Caco-2 (cell line): ENCODE data around the gene MRPL42. TPM values are rescaled to one million over a fixed set of nuclear protein-coding genes. Genes with fewer than 3 reads are reported as not detected.
"Not testable (repeated sequence)": the region's sequence is repeated elsewhere in the genome, so short reads cannot be mapped to it uniquely, and the experiment has no call there.

Experiments
- BruUV-seq: library from RNA; stranded (reverse); fragments of 400-500 nt; replicated peaks from 2 replicates; lab custom pipeline; 2021; lab: Mats Ljungman, UMichigan
- CTCF ChIA-PET: fragments of 300-600 bp; sonication (Branson Sonifier 250); formaldehyde crosslinking; loops from one replicate; lab custom pipeline; 2022; ENCODE audit warnings: antibody characterized with exemption; lab: Charles Lee
- POLR2A ChIA-PET: fragments of 300-600 bp; sonication (Branson Sonifier 250); formaldehyde crosslinking; loops from one replicate; lab custom pipeline; 2022; ENCODE audit warnings: antibody characterized with exemption; lab: Charles Lee
- DNase-seq, 2 experiments: peaks; one replicate each; pipeline versions ENCODE4 v3.0.0 to v3.0.0-alpha.2; 2020 to 2022
- H3K27me3 ChIP-seq: replicated peaks from 2 replicates; pipeline ENCODE4 v1.6.0; 2011; ENCODE audit warnings: low read length; ENCODE audit not compliant: control insufficient read depth, insufficient read depth
- H3K36me3 ChIP-seq: 2 replicates; pipeline ENCODE4 v1.5.1; 2011; ENCODE audit warnings: low read length; ENCODE audit not compliant: control insufficient read depth, insufficient read depth
- H3K4me1 ChIP-seq: fragments of 250-450 bp; sonication (Bioruptor Pico); 2 replicates; pipeline ENCODE4 v1.5.1; 2020; ENCODE audit warnings: mild to moderate bottlenecking
- H3K4me3 ChIP-seq: 2 replicates; pipeline ENCODE4 v1.5.1; 2011; ENCODE audit warnings: low read depth, mild to moderate bottlenecking, control low read depth, low read length
- H3K9me3 ChIP-seq: fragments of 250-450 bp; sonication (Bioruptor Pico); 2 replicates; pipeline ENCODE4 v1.5.1; 2020; ENCODE audit warnings: mild to moderate bottlenecking, moderate library complexity
- H3K27ac Mint-ChIP-seq: one replicate; pipeline ENCODE4 v1.8.0; 2022; ENCODE audit warnings: mixed read lengths; ENCODE audit not compliant: unreplicated experiment
- H3K27me3 Mint-ChIP-seq: one replicate; pipeline ENCODE4 v1.8.0; 2022; ENCODE audit warnings: mixed read lengths; ENCODE audit not compliant: insufficient read depth, unreplicated experiment
- H3K36me3 Mint-ChIP-seq: one replicate; pipeline ENCODE4 v1.8.0; 2022; ENCODE audit warnings: mild to moderate bottlenecking, mixed read lengths; ENCODE audit not compliant: insufficient read depth, unreplicated experiment
- H3K4me1 Mint-ChIP-seq: one replicate; pipeline ENCODE4 v1.8.0; 2022; ENCODE audit warnings: low read depth, mixed read lengths; ENCODE audit not compliant: unreplicated experiment
- H3K4me3 Mint-ChIP-seq: one replicate; pipeline ENCODE4 v1.8.0; 2022; ENCODE audit warnings: mild to moderate bottlenecking, moderate library complexity, mixed read lengths; ENCODE audit not compliant: unreplicated experiment
- H3K9me3 Mint-ChIP-seq: one replicate; pipeline ENCODE4 v1.8.0; 2022; ENCODE audit warnings: mixed read lengths; ENCODE audit not compliant: unreplicated experiment
- intact Hi-C: fragments of 100-400 bp; cut with micrococcal nuclease; formaldehyde crosslinking; loops from one replicate; pipeline ENCODE4 v1.10.0; 2022; ENCODE audit not compliant: unreplicated experiment
- total RNA-seq: library from RNA; stranded (reverse); gene quantifications from 2 replicates; pipeline ENCODE4 v1.2.3, GENCODE V29; 2022
- TF ChIP-seq, protein P1 (sequence below), 2 experiments: fragments of 200-600 bp in 1 of 2; IDR thresholded peaks; 1 replicate in 1 of 2; 2 replicates in 1 of 2; pipeline versions ENCODE4 v1.5.1 to v1.8.0; 2011 to 2022; ENCODE audit warnings: antibody characterized with exemption in 1 of 2, control low read depth in 1 of 2, inconsistent platforms in 1 of 2, low read depth in 1 of 2, low read length in 1 of 2, mild to moderate bottlenecking in 1 of 2, moderate library complexity in 1 of 2; ENCODE audit not compliant: insufficient read depth in 1 of 2, severe bottlenecking in 1 of 2, unreplicated experiment in 1 of 2

MRPL42 gene
- total RNA-seq, 1 experiment from 2014 or later = 77.0 TPM

DNA sequence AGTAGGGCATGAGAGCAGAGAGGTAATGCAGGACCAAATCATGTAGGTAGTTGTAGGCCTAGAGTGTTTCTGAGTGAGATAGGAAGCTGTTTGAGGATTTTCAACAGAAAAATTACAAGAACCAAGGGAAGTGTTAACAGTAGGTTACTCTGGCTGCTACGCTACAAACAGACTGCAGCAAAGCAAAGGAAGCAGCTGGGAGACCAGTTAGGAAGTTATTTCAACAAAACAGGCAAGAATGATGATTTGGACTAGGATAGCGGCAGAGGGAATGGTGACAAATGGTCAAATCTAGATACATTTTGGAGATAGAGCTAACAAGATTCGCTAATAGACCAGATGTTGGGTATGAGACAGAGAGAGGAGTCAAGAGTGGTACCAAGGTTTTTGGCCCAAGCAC lies 26.8 kb downstream of the MRPL42 start:
- H3K36me3 Mint-ChIP-seq = peaks cover 63% of the 10 kb centered on the region
- H3K4me1 Mint-ChIP-seq = no peaks in the 10 kb centered on the region
- no peaks in the 10 kb centered on the region for H3K4me1 ChIP-seq
- DNase-seq = no peak
- no peak overlapping the region for H3K4me3 ChIP-seq
- no peaks in the 10 kb centered on the region; the same call in 1 of the 2 replicates for H3K36me3 ChIP-seq
- ChIA-PET CTCF (no interaction called here), POLR2A (no interaction called here)
- intact Hi-C loops = no loop called here
- H3K9me3 ChIP-seq = no peaks in the 10 kb centered on the region
- H3K9me3 Mint-ChIP-seq = no peaks in the 10 kb centered on the region
- no TSS peak for BruUV-seq
- H3K4me3 Mint-ChIP-seq = no peak overlapping the region
- TF ChIP-seq, protein P1, sequence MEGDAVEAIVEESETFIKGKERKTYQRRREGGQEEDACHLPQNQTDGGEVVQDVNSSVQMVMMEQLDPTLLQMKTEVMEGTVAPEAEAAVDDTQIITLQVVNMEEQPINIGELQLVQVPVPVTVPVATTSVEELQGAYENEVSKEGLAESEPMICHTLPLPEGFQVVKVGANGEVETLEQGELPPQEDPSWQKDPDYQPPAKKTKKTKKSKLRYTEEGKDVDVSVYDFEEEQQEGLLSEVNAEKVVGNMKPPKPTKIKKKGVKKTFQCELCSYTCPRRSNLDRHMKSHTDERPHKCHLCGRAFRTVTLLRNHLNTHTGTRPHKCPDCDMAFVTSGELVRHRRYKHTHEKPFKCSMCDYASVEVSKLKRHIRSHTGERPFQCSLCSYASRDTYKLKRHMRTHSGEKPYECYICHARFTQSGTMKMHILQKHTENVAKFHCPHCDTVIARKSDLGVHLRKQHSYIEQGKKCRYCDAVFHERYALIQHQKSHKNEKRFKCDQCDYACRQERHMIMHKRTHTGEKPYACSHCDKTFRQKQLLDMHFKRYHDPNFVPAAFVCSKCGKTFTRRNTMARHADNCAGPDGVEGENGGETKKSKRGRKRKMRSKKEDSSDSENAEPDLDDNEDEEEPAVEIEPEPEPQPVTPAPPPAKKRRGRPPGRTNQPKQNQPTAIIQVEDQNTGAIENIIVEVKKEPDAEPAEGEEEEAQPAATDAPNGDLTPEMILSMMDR (IDR thresholded peaks at IDR 0.05; ENCODE audit: insufficient read depth in 1 of 2, low read depth in 1 of 2, low read length in 1 of 2, severe bottlenecking in 1 of 2, unreplicated experiment in 1 of 2) = no peak
- H3K27me3 Mint-ChIP-seq = no peaks in the 10 kb centered on the region
- no peak overlapping the region for H3K27ac Mint-ChIP-seq
- no peaks in the 10 kb centered on the region for H3K27me3 ChIP-seq

DNA sequence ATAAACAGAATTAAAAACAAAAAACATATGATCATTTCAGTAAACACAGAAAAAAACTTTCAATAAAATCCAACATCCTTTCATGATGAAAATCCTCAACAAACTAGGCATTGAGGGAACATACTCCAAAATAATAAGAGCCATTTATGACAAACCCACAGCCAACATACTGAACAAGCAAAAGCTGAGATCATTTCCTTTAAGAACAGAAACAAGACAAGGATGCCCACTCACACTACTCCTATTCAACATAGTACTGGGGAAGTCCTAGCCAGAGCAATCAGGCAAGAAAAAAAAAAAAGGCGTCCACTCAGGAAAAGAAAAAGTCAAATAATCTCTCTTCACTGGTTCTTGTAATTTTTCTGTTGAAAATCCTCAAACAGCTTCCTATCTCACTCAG lies 30.1 kb downstream of the MRPL42 start:
- Mint-ChIP-seq H3K27ac (no peak overlapping the region), H3K9me3 (no peaks in the 10 kb centered on the region), H3K4me3 (no peak overlapping the region), H3K27me3 (no peaks in the 10 kb centered on the region), H3K4me1 (no peaks in the 10 kb centered on the region), H3K36me3 (peaks cover 36% of the 10 kb centered on the region)
- no TSS peak for BruUV-seq
- intact Hi-C loops = no loop called here
- no peaks in the 10 kb centered on the region for H3K27me3 ChIP-seq
- H3K36me3 ChIP-seq = no peaks in the 10 kb centered on the region; the same call in 1 of the 2 replicates
- CTCF ChIA-PET = no interaction called here
- H3K4me3 ChIP-seq = no peak overlapping the region
- TF ChIP-seq, protein P1 (IDR thresholded peaks at IDR 0.05; ENCODE audit: insufficient read depth in 1 of 2, low read depth in 1 of 2, low read length in 1 of 2, severe bottlenecking in 1 of 2, unreplicated experiment in 1 of 2) = no peak
- no peak for DNase-seq
- no peaks in the 10 kb centered on the region for H3K9me3 ChIP-seq
- POLR2A ChIA-PET = no interaction called here
- H3K4me1 ChIP-seq = no peaks in the 10 kb centered on the region

- POLR2A ChIA-PET, H3K4me3 Mint-ChIP-seq, CTCF ChIA-PET, H3K27me3 ChIP-seq, BruUV-seq, H3K9me3 ChIP-seq, intact Hi-C loops, H3K4me1 Mint-ChIP-seq, H3K27me3 Mint-ChIP-seq, H3K27ac Mint-ChIP-seq, DNase-seq, H3K4me3 ChIP-seq, H3K36me3 ChIP-seq, H3K9me3 Mint-ChIP-seq, H3K4me1 ChIP-seq: not testable (repeated sequence)
- H3K36me3 Mint-ChIP-seq = peaks cover 44% of the 10 kb centered on the region
Measured at GRCh38 chr12:93498813-93499212, 31.5 kb downstream of the MRPL42 start.

- intact Hi-C loops = no loop called here
Measured at GRCh38 chr12:93500201-93500600, 32.9 kb downstream of the MRPL42 start.

More at GRCh38 chr12:93500201-93500600, 32.9 kb downstream of the MRPL42 start:
- H3K9me3 ChIP-seq = no peaks in the 10 kb centered on the region
- TF ChIP-seq, protein P1 (IDR thresholded peaks at IDR 0.05; ENCODE audit: insufficient read depth in 1 of 2, low read depth in 1 of 2, low read length in 1 of 2, severe bottlenecking in 1 of 2, unreplicated experiment in 1 of 2) = no peak
- H3K27me3 Mint-ChIP-seq = no peaks in the 10 kb centered on the region
- H3K4me1 Mint-ChIP-seq = no peaks in the 10 kb centered on the region
- peaks cover 40% of the 10 kb centered on the region for H3K36me3 Mint-ChIP-seq
- no peak overlapping the region for H3K4me3 Mint-ChIP-seq
- H3K4me3 ChIP-seq = no peak overlapping the region
- H3K36me3 ChIP-seq = no peaks in the 10 kb centered on the region
- BruUV-seq = no TSS peak
- H3K4me1 ChIP-seq = no peaks in the 10 kb centered on the region
- no peaks in the 10 kb centered on the region for H3K27me3 ChIP-seq
- ChIA-PET CTCF (no interaction called here), POLR2A (no interaction called here)
- H3K9me3 Mint-ChIP-seq = no peaks in the 10 kb centered on the region
- DNase-seq = no peak
- no peak overlapping the region for H3K27ac Mint-ChIP-seq
